Measurements from ENCODE around the gene EVC2.

GRCh38 chr4:5609306-5610007, 98.9 kb downstream of the EVC2 start:
- TF ChIP-seq CSDC2 (CRISPR knock-in tag; IDR thresholded peaks at IDR 0.05) (no peak), OSR1 (CRISPR knock-in tag; IDR thresholded peaks at IDR 0.05) (no peak), PATZ1 (CRISPR knock-in tag; IDR thresholded peaks at IDR 0.05; ENCODE audit: borderline replicate concordance) (no peak)

Measured in SK-N-SH treated with all-trans-retinoic acid at 6 μM for 48 hours (cell line).